K562 (cell line): Measurements from ENCODE around the gene PDE4A. TPM values are rescaled to one million over a fixed set of nuclear protein-coding genes. Genes with fewer than 3 reads are reported as not detected.

ENCODE experiments used
- ARID3B ChIP-seq: fragments of 250-450 bp; sonication (Bioruptor Pico); IDR thresholded peaks from 2 replicates; pipeline ENCODE4 v1.4.0; 2020; ENCODE audit warnings: borderline replicate concordance
- ARNT ChIP-seq, 2 experiments: fragments of 450-650 bp; IDR thresholded peaks; 2 replicates each; pipeline ENCODE4 v1.6.1; 2016; ENCODE audit warnings: mild to moderate bottlenecking in 1 of 2
- BCLAF1 ChIP-seq, 2 experiments: fragments of 450-650 bp in 1 of 2; IDR thresholded peaks; 2 replicates each; pipeline ENCODE4 v1.6.1; 2011 to 2017; ENCODE audit warnings: low read depth in 2 of 2, antibody characterized with exemption in 1 of 2, borderline replicate concordance in 1 of 2, low read length in 1 of 2, mild to moderate bottlenecking in 1 of 2, mixed read lengths in 1 of 2; ENCODE audit not compliant: control insufficient read depth in 1 of 2
- CTBP1 ChIP-seq: fragments of 450-650 bp; IDR thresholded peaks from 2 replicates; pipeline ENCODE4 v1.6.1; 2016; ENCODE audit warnings: borderline replicate concordance
- ELF4 ChIP-seq: fragments of 450-650 bp; formaldehyde crosslinking; IDR thresholded peaks from 2 replicates; pipeline ENCODE4 v1.4.0; 2022; ENCODE audit warnings: missing genetic modification characterization
- GTF3C2 ChIP-seq: IDR thresholded peaks from 3 replicates; pipeline ENCODE4 v1.6.1; 2011; ENCODE audit warnings: borderline replicate concordance, mild to moderate bottlenecking, moderate library complexity; ENCODE audit not compliant: insufficient read length; ENCODE audit errors: extremely low read depth
- HNRNPL ChIP-seq: fragments of 200-400 bp; formaldehyde crosslinking; IDR thresholded peaks from 2 replicates; pipeline ENCODE4 v1.6.1; 2017; ENCODE audit warnings: low read depth, mild to moderate bottlenecking, low read length
- HNRNPLL ChIP-seq: fragments of 200-400 bp; formaldehyde crosslinking; IDR thresholded peaks from 2 replicates; pipeline ENCODE4 v1.6.1; 2017; ENCODE audit warnings: low read length, low read depth, mild to moderate bottlenecking; ENCODE audit not compliant: poor library complexity, severe bottlenecking
- KLF1 ChIP-seq: fragments of 450-650 bp; IDR thresholded peaks from 2 replicates; pipeline ENCODE4 v1.6.1; 2016; ENCODE audit warnings: missing genetic modification characterization, missing compliant biosample characterization
- MAFK ChIP-seq: IDR thresholded peaks from 2 replicates; pipeline ENCODE4 v1.6.1; 2011; ENCODE audit warnings: low read length, improper control_type of control experiment
- MAZ ChIP-seq, 2 experiments: fragments of 450-650 bp in 1 of 2; sonication (generic) in 1 of 2; formaldehyde crosslinking; IDR thresholded peaks in 1 of 2; conservative IDR thresholded peaks in 1 of 2; 2 replicates each; pipeline versions ENCODE4 v1.4.0 to v1.5.0; 2020; ENCODE audit warnings: mild to moderate bottlenecking in 1 of 2, missing genetic modification reagents in 1 of 2
- RBM22 ChIP-seq: fragments of 200-400 bp; formaldehyde crosslinking; IDR thresholded peaks from 2 replicates; pipeline ENCODE4 v1.6.1; 2018; ENCODE audit warnings: low read length, low read depth; ENCODE audit not compliant: poor library complexity, severe bottlenecking
- SMAD3 ChIP-seq: fragments of 450-650 bp; formaldehyde crosslinking; conservative IDR thresholded peaks from 2 replicates; pipeline ENCODE4 v1.4.0; 2020; ENCODE audit warnings: mild to moderate bottlenecking
- SP1 ChIP-seq: sonication (generic); formaldehyde crosslinking; IDR thresholded peaks from 2 replicates; pipeline ENCODE4 v1.8.1; 2022; ENCODE audit warnings: mild to moderate bottlenecking, missing genetic modification reagents
- TARDBP ChIP-seq: fragments of 450-650 bp; IDR thresholded peaks from 2 replicates; pipeline ENCODE4 v1.6.1; 2016
- ZNF124 ChIP-seq: sonication (generic); formaldehyde crosslinking; IDR thresholded peaks from 2 replicates; pipeline ENCODE4 v1.8.1; 2022; ENCODE audit warnings: missing genetic modification reagents
- ZNF146 ChIP-seq: IDR thresholded peaks from one replicate; pipeline ENCODE4 v1.6.1; 2018; ENCODE audit warnings: missing compliant biosample characterization; ENCODE audit not compliant: unreplicated experiment
- ZNF197 ChIP-seq: fragments of 200-800 bp; sonication (Bioruptor generic); IDR thresholded peaks from 2 replicates; pipeline ENCODE4 v1.6.1; 2016; ENCODE audit warnings: low read depth, missing genetic modification characterization, missing compliant biosample characterization
- ZNF224 ChIP-seq: sonication (generic); formaldehyde crosslinking; IDR thresholded peaks from 2 replicates; pipeline ENCODE4 v1.8.0; 2022; ENCODE audit warnings: mild to moderate bottlenecking, missing genetic modification reagents
- ZNF282 ChIP-seq: sonication (generic); formaldehyde crosslinking; IDR thresholded peaks from 2 replicates; pipeline ENCODE4 v1.8.1; 2023; ENCODE audit warnings: missing genetic modification reagents
- polyA plus RNA-seq, 8 experiments: library from polyadenylated mRNA; depleted of rRNA in 4 of 8; stranded (reverse) in 5 of 8; unstranded in 3 of 8; fragments of >200 nt; fragmentation: Nextera tagmentation in 2 of 8; fragmentation: Illumina TruSeq in 1 of 8; extraction: Ambion mirVana in 2 of 8; extraction: Trizol in 1 of 8; gene quantifications; 2 replicates each; pipeline versions ENCODE4 v1.2.1 to v1.2.3, GENCODE V29; 2011 to 2014; ENCODE audit warnings: inconsistent platforms in 1 of 8, missing spikeins in 1 of 8
- total RNA-seq, 7 experiments: library from RNA; depleted of rRNA in 6 of 7; stranded (reverse); fragments of >200 nt in 6 of 7; fragmentation: Illumina TruSeq in 2 of 7; extraction: Trizol in 2 of 7; gene quantifications; 2 replicates each; pipeline versions ENCODE4 v1.2.1 to v1.2.3, GENCODE V29; 2011 to 2021; ENCODE audit warnings: low replicate concordance in 1 of 7

PDE4A gene
- total and polyA plus RNA-seq, 9 of the 15 experiments (the other 6 are each of a cell fraction or from before 2014, with no cell fraction given): 0.66 to 26.9 (median 4.6) TPM

- no peak for TF ChIP-seq SMAD3 (CRISPR knock-in tag)
- TF ChIP-seq GTF3C2: no peak
- peak; percentile 60; the same call in 1 of the 2 replicates for TF ChIP-seq CTBP1
- no peak for TF ChIP-seq ZNF197
- TF ChIP-seq HNRNPLL: no peak
- peak; percentile 62 for TF ChIP-seq SP1 (CRISPR knock-in tag)
- TF ChIP-seq ELF4 (CRISPR knock-in tag): no peak
- no peak for TF ChIP-seq ZNF146 (CRISPR knock-in tag)
- TF ChIP-seq ZNF224 (CRISPR knock-in tag): no peak
- TF ChIP-seq ZNF124 (CRISPR knock-in tag): no peak
- no peak for TF ChIP-seq ARNT (IDR thresholded peaks at IDR 0.05)
- peak; percentile 27; the same call in 1 of the 2 replicates for TF ChIP-seq TARDBP
- no peak for TF ChIP-seq MAFK
- TF ChIP-seq MAZ (CRISPR knock-in tag; conservative IDR thresholded peaks at IDR 0.05 in 1 of 2, IDR thresholded peaks at IDR 0.05 in 1 of 2): 0 out of 4 replicates have a peak, but pooled peaks of 1 of the 2 experiments have one; percentile 20
- TF ChIP-seq ARID3B (CRISPR knock-in tag): no peak
- no peak for TF ChIP-seq HNRNPL
- no peak for TF ChIP-seq RBM22
- no peak for TF ChIP-seq ZNF282 (CRISPR knock-in tag)
- no peak for TF ChIP-seq BCLAF1 (IDR thresholded peaks at IDR 0.05; ENCODE audit: borderline replicate concordance in 1 of 2, control insufficient read depth in 1 of 2, low read depth in 2 of 2, low read length in 1 of 2)
- TF ChIP-seq KLF1 (tag): peak; percentile 62; the same call in 1 of the 2 replicates
Observed at GRCh38 chr19:10450853-10451609, 30.7 kb downstream of the PDE4A start (continued).
